HTR-8/SVneo (cell line): ENCODE measurements around the gene CDKL5.
A peak's percentile ranks its signal among the peaks of the same experiment; 100 is the strongest.

Source experiments
- DNase-seq: peaks from one replicate; pipeline ENCODE4 v3.0.0; 2011; ENCODE audit warnings: low spot score, mixed read lengths; ENCODE audit not compliant: insufficient read length
- FAIRE-seq: peaks from 2 replicates; lab custom pipeline; 2011; peaks lifted over from hg19 to GRCh38; lab: Jason Lieb, UNC

Gene CDKL5

DNA sequence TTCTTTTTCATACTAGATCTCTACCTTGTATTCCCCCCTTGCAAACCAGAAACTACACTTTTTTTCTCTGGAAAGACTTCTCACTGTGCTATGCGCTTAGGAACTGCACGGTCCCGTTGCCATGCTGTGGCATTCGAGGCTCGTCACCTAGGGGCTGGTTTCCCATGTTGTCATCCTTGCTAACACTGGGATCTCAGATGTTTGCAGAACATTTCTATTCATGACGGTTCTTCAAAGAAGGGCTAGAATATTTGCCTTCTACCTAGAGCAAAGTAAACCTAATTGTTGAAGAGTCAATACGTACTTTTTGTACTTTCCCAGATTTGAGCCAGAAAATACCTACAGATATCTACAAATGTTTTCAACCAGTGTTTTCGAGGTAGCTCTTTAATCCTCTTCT, 205.5 kb downstream of the CDKL5 start:
- FAIRE-seq = no peak
- no peak for DNase-seq

DNA sequence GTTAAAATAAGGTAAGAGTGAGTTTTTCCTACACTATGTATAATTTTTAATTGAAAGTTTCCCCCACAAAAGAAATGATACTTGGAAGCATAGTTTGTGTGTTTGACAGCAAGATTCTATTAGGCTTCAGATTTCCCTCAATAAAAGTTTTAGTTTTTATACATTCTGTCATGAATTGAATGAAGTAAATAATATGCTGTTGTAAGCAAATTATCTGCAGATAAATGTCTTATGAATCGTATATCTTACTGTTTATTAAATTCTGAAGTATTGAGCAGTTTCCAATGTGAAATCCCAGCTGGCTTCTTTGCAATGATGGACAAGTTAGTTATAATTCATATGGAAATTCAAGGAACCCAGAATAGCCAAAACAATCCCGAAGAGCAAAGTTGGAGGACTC, 213.0 kb downstream of the CDKL5 start:
- FAIRE-seq = no peak

DNA sequence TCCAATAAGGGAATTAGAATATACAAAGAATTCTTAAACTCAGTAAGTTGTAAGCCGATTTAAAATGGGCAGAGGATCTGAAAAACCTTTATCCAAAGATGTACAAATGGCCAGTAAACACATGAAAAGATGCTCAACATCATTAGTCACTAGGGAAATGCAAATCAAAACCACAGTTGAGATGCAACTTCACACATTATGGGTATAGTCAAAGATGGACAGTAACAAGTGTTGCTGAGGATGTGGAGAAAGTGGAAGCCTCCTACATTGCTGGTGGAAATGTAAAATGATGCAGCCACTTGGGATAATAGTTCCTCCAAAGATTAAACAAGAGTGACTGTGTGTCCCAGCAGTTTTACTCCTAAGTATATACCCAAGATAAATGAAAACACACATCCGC, 213.9 kb downstream of the CDKL5 start:
- FAIRE-seq = no peak

More for the DNA sequence above, 213.0 kb downstream of the CDKL5 start:
- no peak for DNase-seq

DNA sequence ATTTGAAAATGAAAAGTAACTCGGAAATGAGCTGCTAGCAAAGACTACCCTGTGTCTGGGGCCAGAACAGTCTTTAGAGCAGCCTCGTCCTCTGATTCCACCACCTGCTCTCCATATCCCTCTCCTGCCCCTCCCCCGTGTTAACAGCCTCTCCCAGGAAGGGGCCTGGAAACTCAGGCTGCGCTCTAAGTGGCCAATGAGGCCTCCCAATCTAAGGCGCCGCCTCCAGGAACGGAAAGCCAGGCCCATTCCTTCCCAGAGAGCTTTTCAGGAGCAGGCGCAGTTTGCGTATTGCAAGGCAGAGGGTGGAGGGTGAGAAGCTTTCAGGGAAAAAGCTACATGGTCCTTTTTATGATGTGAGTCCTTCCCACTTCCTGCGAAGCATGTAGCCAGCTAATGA, 215.3 kb downstream of the CDKL5 start:
- DNase-seq (no peak), FAIRE-seq (no peak)

More for the DNA sequence above, 213.9 kb downstream of the CDKL5 start:
- no peak for DNase-seq

DNA sequence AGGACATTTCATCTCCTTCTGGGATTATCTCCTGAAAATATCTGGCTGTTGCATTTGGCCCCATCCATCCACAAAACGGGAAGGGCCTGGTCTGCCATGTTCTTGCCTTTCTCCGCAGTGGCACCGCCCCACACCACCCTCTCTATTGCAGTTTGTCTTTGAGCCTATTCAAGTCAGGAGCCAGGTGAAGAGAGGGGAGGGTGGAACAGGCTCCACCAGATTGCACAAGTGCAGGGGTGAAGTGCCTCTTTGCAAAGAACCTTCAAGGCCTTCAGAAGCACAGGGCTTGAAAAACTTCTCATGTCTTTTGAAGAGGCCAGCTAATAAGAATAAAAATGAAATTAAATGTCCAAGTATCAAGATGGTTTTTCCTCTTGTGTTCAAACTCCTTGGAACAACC, 217.8 kb downstream of the CDKL5 start:
- FAIRE-seq (no peak), DNase-seq (no peak)

DNA sequence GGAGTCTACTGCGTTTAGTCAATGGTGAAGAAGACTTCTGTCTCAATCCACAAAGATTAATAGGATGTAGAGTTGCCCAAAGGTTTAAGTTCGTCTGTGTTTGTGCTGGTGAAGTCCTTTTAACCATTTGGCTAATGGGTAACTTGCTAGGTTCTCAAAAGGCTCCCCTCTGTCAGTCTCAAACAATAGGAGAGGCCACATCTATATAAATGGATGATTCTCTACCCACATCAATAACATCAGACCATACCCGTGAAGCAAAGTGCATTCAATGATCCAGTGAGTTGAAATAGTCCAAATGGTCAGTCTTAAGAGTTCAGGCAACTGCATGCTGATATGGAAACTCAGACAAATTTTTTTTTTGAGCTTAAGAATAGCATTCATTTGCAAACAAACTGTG, 218.4 kb downstream of the CDKL5 start:
- FAIRE-seq = no peak
- no peak for DNase-seq

DNA sequence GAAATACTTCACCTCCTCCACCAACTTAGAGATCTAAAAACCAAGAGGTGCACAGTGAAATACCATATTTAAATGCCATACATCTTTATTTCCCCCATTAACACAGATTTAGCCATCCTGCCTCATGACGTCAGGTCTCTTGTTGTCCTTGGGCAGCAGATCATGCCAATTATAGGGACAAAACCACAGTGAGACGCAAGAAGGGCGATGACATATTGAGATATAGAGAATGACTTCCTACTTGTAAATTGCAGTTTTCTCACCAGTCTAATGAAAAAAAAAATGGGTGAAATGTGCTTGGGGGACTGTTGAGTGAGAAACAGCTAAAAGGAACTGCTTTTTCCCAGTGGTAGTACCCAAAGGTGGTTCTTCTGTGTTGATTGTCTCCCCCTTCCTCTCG, 222.2 kb downstream of the CDKL5 start:
- no peak for FAIRE-seq

DNA sequence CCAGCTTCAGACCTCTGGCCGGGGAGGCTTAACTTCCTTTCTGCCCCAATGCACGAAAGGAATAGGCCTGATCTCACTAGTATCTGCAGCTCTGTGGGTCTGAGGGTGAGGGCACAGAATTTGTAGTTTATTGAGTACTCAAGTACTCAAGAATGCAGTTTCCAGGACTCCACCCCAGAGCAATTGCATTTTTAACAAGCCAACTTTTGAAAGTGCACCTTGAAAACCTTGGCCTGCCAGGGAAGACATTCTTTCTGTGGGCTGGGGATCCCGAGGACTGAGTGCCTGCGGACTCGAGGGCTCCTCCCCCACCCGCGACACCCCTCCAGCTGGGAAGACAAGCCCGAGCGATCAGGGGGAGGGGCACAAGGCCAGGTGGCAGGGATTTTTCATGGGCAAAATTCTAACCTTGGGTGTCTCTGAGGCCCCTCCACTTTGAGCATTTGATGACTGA, 224.1 kb downstream of the CDKL5 start:
- DNase-seq (no peak), FAIRE-seq (no peak)

More for the DNA sequence above, 222.2 kb downstream of the CDKL5 start:
- no peak for DNase-seq

DNA sequence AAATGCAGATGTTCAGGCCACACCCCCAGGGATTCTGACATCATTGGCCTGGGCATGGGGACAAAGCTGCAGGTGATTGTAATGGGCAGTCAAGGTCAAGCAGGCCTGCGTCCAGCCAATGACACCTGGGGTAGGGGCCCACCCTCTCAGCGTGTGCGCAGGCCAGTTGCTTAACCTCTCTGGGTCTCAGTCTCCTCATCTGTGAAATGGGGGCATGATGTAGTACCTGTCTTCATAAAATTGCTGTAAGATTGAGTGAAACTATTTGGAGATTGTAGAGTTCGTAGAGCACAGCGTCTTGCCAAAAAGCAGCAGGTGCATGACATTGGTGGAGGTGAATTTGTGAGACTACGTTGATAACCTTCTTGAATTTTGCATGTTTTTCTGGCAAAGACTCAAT, 225.3 kb downstream of the CDKL5 start:
- FAIRE-seq (no peak), DNase-seq (no peak)

DNA sequence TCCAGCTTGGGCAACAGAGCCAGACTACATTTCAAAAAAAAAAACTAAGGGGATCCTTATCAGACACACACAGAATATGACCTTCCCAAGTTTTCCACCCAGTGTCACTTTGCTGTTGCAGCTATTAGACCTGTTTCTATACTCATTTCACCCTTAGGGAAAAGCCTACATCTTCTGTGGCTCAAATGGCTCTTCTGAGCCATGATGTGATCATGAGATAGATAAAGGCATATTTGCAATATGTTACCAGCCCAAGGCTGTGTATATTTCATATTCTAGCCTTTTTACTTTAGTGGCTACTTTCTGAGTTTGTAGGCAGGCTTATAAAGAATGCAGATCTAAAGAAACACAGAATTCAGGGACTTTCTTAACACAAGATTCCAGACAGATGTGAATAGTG, 227.2 kb downstream of the CDKL5 start:
- no peak for DNase-seq
- no peak for FAIRE-seq

DNA sequence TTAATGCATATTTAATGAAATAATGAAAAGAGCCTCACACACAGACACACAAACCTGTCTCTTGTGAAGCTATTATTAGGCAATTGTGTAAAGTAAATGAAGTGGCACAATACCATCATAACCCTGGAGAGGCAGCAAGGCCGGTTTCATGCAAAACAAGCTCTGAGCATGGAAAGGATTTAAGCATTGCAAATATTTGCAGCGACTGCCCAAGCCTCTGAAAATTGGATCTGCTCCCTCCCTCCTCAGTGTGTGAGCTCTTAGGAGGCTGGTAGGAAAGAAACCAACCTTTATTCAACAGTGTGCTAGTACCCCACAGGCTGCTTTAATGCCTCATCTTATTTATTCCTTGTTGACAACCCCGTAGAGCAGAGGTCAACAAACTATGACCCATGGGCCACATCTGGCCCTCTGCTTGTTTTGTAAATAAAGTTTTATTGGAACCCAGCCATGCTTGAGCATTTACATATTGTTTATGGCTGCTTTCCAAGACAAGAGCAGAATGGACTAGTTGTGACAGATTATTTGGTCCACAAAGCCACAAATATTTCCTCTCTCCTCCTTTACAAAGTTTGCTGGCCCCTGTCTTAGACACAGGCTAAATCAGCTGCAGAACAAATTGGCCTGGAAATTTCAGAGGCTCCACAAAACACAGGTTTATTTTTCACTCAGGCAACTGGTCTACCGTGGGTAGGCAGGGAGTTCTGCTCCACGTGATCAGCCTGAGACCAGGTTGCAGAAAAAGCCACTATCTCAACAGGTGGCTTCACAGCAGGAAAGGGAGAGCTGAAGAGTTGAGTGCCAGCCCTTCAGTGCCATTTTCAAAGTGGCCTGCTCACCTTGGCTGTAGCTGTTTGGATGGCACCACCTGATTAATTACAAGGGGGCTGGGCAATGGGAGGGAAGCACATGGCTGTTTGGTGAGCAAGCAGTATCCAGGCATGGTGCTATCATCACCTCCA, 229.7 kb downstream of the CDKL5 start:
- DNase-seq = no peak

DNA sequence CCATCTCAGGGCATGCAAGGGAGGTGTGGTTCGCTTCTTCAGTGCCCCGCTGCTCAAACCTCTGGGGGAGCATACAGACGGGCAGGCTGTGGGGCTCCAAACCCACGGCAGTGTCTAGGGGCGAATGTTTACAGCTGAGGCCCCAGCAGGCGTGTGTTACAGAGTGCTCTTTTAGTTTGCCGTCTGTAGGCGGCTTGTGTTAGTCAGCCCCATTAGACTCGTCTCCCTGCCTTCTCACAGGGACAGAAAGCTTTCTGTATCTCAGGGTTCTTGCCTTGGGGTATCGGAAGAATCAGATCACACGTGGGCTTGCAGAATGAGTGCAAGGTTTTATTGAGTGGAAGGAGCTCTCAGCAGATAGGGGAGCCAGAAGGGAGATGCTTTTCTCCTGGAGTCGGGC, 235.9 kb downstream of the CDKL5 start:
- no peak for FAIRE-seq
- DNase-seq = no peak

More for the DNA sequence above, 229.7 kb downstream of the CDKL5 start:
- no peak for FAIRE-seq

DNA sequence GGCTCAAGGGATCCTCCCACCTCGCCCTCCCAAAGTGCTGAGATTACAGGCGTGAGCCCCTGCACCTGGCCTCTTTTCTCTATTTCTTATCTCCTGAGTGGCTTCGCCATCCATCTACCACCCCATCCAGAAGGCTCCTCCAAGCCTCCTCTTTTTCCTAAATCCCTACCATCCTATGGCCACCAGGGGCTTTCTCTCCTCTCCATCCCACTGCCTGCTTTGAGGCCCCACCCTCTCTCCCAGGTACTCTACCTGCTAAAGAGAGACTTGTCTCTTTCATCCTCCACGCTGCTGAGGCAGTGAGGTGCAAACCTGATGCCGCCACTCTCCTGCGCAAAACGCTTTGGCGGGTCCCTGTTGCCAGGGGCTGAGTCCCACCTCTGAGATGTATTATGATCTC, 239.5 kb downstream of the CDKL5 start:
- DNase-seq = no peak
- no peak for FAIRE-seq

DNA sequence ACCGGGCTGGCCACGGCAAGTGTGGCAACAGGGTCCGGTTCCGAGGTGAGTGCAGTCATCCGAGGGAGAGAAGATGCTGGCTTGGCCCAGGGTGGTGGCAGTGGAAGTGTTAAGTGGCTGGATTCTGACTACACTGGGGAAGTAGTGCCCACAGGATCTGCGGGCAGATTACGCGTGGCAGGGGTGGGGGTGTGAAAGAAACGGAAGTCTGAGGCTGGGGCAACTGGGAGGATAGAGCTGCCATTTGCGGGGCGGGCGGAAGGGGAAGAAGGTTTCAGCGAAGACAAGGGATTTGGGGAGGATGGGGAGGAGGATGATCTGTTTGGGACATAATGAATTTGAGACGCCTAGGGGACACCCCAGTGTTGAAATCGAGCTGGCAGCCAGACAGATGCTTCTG, 241.2 kb downstream of the CDKL5 start:
- FAIRE-seq (no peak), DNase-seq (no peak)

DNA sequence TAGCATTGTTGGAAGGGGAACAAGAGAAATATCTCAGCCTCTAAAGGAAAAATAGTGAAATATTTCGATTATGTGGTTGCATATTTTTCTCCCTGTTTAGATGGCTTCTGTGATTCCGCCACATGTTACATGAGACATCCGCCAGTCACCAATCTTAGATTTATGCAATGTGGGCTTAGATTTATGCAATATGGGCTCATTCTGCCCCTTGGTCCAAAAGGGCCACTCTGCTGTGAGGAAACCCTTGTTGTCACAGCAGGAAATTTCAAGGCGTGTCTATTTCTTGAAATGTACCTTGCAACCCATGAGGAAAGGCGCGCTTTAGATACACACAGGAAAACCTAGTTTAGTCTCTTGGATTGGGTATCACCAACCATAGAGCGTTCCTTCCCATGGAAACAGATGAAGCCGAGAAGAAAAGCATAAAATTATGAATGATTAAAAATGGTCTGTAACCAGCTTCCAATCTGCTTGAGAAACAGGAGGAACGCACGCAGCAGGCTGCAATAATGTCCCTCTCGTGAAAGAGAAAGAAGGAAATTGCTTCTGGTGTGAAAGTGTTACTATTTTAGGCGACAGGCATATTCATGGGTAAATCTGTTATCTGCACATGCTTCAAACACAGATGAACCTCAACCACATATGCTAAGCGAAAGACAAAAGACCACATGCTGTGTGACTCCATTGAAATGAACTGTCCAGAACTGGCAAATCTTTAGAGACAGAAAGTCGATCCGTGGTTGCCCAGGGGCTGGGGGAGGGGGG, 242.8 kb downstream of the CDKL5 start:
- DNase-seq (no peak), FAIRE-seq (no peak)

DNA sequence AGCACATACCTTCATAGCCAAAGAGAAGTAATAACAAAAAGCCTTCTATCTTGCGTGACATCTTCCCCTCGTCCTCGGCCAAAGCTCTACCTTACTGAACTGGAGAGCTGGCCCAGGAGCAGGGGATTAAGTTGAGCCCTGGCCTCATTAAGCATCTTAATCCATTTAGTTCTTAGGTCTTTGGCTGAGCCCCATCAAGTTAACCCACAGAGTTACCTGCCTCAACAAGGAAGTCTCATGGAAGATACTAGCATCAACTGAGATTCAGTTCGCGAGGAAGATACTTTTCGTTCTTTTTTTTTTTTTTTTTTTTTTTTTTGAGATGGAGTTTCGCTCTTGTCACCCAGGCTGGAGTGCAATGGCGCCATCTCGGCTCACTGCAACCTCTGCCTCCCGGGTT, 246.6 kb downstream of the CDKL5 start, which contains the start of gene RS1:
Gene RS1, minus strand, starts transcription at position 101 of the 400 bp plus-strand sequence. Its CDS starts 40 bp downstream, at position 61.
- FAIRE-seq (no peak), DNase-seq (no peak)

DNA sequence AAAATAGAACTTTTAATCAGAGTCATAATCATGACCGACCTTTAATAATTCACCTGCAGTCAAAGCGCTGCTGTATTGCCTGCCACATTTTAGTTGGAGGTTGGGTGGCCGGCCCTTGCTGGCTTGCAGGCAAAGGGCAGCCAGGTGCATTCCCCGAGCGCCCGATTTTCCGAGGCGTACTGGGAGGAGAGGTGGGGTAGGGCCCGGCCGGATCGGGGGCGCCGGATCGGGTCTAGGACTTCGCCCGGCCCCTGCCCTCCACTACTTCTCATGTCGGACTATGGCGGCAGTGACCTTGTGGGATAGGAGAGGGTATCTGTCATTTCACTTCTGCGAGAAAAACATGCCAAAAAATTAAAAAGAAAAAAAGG, 249.0 kb downstream of the CDKL5 start:
- no peak for FAIRE-seq
- DNase-seq = no peak

DNA sequence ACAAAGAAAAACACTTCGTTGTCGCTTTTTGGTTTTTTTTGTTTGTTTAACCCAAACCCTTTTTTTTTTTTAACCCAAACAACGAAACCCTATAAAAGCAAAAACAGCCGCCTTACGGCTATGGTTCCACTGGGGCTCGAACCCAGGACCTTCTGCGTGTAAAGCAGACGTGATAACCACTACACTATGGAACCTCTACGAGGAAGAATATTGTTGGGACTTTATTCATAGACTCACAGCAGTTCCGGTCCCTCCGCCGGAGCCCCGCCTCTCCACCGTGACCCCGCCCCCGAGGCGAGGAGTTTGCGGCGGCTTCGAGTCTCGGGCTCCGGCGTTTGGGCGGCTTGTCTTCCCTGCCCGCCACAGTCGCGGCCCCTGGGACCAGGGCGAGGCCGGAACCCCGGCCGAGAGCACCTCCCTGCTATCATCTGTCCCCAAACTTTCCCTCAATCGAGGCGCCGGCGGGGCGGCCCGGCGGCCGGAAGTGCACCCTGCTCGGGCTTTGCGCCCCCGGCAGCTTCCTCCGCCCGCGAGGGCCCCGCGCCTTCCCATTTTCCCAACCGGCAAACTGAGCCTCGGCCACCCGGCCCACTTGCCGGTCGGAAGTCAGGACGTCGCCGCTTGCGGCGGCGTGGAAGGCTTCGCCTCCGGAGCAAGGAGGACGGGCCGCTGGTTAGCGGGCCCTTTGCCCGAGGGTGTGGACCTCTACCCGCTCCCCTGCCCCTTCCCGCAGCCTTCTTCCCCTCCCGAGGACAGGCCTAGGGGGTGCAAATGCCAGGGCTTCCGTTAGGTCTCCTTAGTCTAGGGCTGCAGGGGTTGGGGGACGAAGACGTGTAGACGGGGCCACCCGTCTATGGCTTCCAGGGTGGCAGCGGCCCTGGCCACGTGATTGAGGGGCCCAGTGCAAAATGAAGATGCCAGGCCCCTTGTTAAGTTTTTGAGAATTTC, 249.7 kb downstream of the CDKL5 start:
- FAIRE-seq (no peak), DNase-seq (peak; percentile 21)

DNA sequence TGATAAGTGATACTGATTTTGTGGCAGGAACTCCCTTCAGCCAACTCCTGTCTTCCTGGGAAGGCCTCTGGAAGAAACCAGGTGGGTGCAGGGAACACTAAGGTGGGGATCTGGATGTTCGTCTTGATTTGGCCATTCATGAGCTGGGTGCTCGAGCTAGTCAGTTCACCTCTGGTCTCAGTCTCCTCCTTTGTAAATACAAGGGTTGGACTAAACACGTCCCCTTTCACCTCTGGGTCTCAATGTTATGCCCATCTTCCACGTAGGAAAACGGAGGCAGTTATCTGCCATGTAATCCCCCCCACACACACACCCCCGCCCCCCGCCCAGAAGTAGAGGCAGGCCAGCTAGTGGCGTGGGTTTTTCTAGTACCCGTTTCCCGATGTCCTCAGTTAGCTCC, 250.6 kb downstream of the CDKL5 start:
- DNase-seq (no peak), FAIRE-seq (no peak)

DNA sequence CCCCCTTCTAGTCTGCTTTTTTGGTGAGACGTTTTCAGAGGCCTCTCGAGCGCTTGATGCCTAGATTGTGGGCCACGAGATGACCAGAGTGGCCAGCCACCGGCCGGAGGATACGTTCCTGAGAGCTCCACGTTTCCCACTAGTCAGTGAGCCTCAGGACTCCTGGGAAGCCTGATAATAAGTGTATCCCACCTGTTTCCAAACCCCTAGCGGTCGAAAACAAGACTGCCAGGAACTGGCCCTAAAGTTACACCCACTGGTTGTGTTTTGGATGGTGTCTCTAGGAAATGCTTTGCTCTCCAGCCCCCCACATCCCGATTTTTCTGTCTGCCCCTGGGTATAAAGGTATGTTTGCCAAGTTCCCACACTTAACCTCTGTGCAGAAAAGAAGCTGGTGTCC, 251.1 kb downstream of the CDKL5 start:
- no peak for FAIRE-seq

More for the DNA sequence above, 251.1 kb downstream of the CDKL5 start:
- no peak for DNase-seq
